ENCODE results near the gene TEX35.

DNA sequence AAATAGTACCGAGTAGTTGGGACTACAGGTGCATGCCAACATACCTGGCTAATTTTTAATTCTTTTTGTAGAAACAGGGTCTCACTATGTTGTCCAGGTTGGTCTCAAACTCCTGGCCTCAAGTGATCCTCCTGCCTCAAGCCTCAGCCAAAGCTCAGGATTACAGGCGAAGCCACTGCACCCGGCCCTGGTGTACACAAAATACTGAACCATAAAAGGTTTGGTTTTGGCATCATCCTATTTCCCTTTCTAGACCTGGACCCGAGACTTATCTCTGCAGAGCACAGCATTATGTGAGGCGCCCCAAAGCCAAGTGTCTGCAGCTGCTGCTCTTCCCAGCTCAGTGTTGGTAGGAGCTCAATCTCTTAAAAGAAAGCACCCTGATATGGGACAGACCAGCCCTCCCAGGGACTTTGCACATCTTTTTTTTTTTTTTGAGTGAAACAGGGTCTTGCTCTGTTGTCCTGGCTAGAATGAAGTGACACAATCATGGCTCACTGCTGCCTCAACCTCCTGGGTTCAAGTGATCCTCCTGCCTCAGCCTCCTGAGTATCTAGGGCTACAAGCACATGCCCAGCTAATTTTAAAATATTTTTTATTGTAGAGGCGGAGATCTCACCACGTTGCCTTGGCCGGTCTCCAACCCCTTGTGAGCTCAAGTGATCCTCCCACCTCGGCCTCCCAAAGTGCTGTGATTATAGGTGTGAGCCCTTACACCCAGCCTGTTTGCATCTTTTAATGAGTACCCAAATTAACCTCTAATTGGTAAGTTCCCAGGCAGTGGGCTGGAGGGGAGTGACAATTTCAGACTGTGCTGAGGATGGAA is 20.4 kb downstream of the TEX35 start:
- TF ChIP-seq TAF1 (IDR thresholded peaks at IDR 0.05; ENCODE audit: low read depth, low read length) (no peak), POLR2AphosphoS5 (IDR thresholded peaks at IDR 0.05; ENCODE audit: low read depth, low read length) (no peak), SPI1 (IDR thresholded peaks at IDR 0.05; ENCODE audit: low read depth, low read length) (no peak), POLR2A (IDR thresholded peaks at IDR 0.05; ENCODE audit: low read depth, low read length) (no peak), POU2F2 (IDR thresholded peaks at IDR 0.05; ENCODE audit: low read depth, low read length) (no peak)

All from GM12891 (cell line).